WTC11 (cell line): ENCODE data around the gene KNDC1. TPM values are rescaled to one million over a fixed set of nuclear protein-coding genes. Genes with fewer than 3 reads are reported as not detected.

ENCODE experiments used
- ATAC-seq: fragments of 200-7000 bp; cut with Tn5 transposase; 2 replicates; pipeline ENCODE4 v1.10.0; 2021; ENCODE audit warnings: mild to moderate bottlenecking, moderate library complexity
- CTCF ChIA-PET: fragments of 300-600 bp; sonication (Branson Sonifier 250); formaldehyde crosslinking; loops from one replicate; lab custom pipeline; 2021; ENCODE audit warnings: antibody characterized with exemption; lab: Charles Lee
- POLR2A ChIA-PET: fragments of 350-600 bp; sonication (Branson Sonifier 250); formaldehyde crosslinking; loops from one replicate; lab custom pipeline; 2021; ENCODE audit warnings: antibody characterized with exemption; lab: Charles Lee
- DNase-seq: peaks from one replicate; pipeline ENCODE4 v3.0.0; 2021; ENCODE audit warnings: low spot score
- H3K27ac Mint-ChIP-seq: 2 replicates; pipeline ENCODE4 v1.8.0; 2021; ENCODE audit warnings: mixed read lengths
- H3K27me3 Mint-ChIP-seq: 2 replicates; pipeline ENCODE4 v1.8.0; 2021; ENCODE audit warnings: low read depth, mild to moderate bottlenecking, moderate library complexity, mixed read lengths
- H3K36me3 Mint-ChIP-seq: 2 replicates; pipeline ENCODE4 v1.8.0; 2021; ENCODE audit warnings: mixed read lengths
- H3K4me1 Mint-ChIP-seq: 2 replicates; pipeline ENCODE4 v1.8.0; 2022; ENCODE audit warnings: mixed read lengths
- H3K4me3 Mint-ChIP-seq: 2 replicates; pipeline ENCODE4 v1.8.0; 2021; ENCODE audit warnings: mild to moderate bottlenecking, moderate library complexity, mixed read lengths
- H3K9me3 Mint-ChIP-seq: 2 replicates; pipeline ENCODE4 v1.8.0; 2021; ENCODE audit warnings: mixed read lengths
- ELF4 ChIP-seq: sonication (generic); formaldehyde crosslinking; IDR thresholded peaks from 2 replicates; pipeline ENCODE4 v1.8.1; 2022; ENCODE audit warnings: low read depth, mild to moderate bottlenecking, moderate library complexity, missing genetic modification reagents
- ESRRA ChIP-seq: sonication (generic); formaldehyde crosslinking; IDR thresholded peaks from 2 replicates; pipeline ENCODE4 v1.8.1; 2022; ENCODE audit warnings: mild to moderate bottlenecking, missing genetic modification reagents, borderline replicate concordance
- FOXJ3 ChIP-seq: sonication (generic); formaldehyde crosslinking; IDR thresholded peaks from 2 replicates; pipeline ENCODE4 v1.9.0; 2021; ENCODE audit warnings: missing genetic modification reagents, mild to moderate bottlenecking, borderline replicate concordance
- HMGA2 ChIP-seq: fragments of 250-450 bp; sonication (Bioruptor Pico); IDR thresholded peaks from 2 replicates; pipeline ENCODE4 v1.4.0; 2021; ENCODE audit warnings: mild to moderate bottlenecking, moderate library complexity
- KAT7 ChIP-seq: sonication (generic); formaldehyde crosslinking; IDR thresholded peaks from 2 replicates; pipeline ENCODE4 v1.8.1; 2023; ENCODE audit warnings: missing genetic modification reagents, mild to moderate bottlenecking, borderline replicate concordance
- MXD4 ChIP-seq: fragments of 250-450 bp; sonication (Bioruptor Pico); IDR thresholded peaks from 2 replicates; pipeline ENCODE4 v1.8.0; 2021; ENCODE audit warnings: mild to moderate bottlenecking, moderate library complexity, borderline replicate concordance
- NR3C1 ChIP-seq: sonication (generic); formaldehyde crosslinking; conservative IDR thresholded peaks from 2 replicates; pipeline ENCODE4 v1.8.1; 2023; ENCODE audit warnings: low read depth, mild to moderate bottlenecking, missing genetic modification reagents
- PRRX2 ChIP-seq: fragments of 250-450 bp; sonication (Bioruptor Pico); IDR thresholded peaks from 2 replicates; pipeline ENCODE4 v1.8.0; 2021; ENCODE audit warnings: mild to moderate bottlenecking
- SOX15 ChIP-seq: fragments of 250-450 bp; sonication (Bioruptor Pico); IDR thresholded peaks from 2 replicates; pipeline ENCODE4 v1.9.0; 2021; ENCODE audit warnings: mild to moderate bottlenecking
- TEAD4 ChIP-seq: sonication (generic); formaldehyde crosslinking; IDR thresholded peaks from 2 replicates; pipeline ENCODE4 v1.8.0; 2022; ENCODE audit warnings: mild to moderate bottlenecking, missing genetic modification reagents
- ZNF232 ChIP-seq: sonication (generic); formaldehyde crosslinking; IDR thresholded peaks from 2 replicates; pipeline ENCODE4 v1.8.0; 2022; ENCODE audit warnings: mild to moderate bottlenecking, missing genetic modification reagents
- ZNF317 ChIP-seq: sonication (generic); formaldehyde crosslinking; IDR thresholded peaks from 2 replicates; pipeline ENCODE4 v1.8.1; 2023; ENCODE audit warnings: low read depth, mild to moderate bottlenecking, moderate library complexity, missing genetic modification reagents, borderline replicate concordance
- total RNA-seq: library from RNA; stranded (reverse); gene quantifications from 3 replicates; pipeline ENCODE4 v1.2.3, GENCODE V29; 2021
- TF ChIP-seq, protein P1 (sequence below): fragments of 250-450 bp; sonication (Bioruptor Pico); IDR thresholded peaks from 2 replicates; pipeline ENCODE4 v1.8.0; 2021; ENCODE audit warnings: mild to moderate bottlenecking
- TF ChIP-seq, protein P2 (sequence below): sonication (generic); formaldehyde crosslinking; IDR thresholded peaks from 2 replicates; pipeline ENCODE4 v1.8.0; 2022; ENCODE audit warnings: mild to moderate bottlenecking, missing genetic modification reagents
- TF ChIP-seq, protein P3 (sequence below): fragments of 200-600 bp; IDR thresholded peaks from 2 replicates; pipeline ENCODE4 v1.8.0; 2022; ENCODE audit warnings: antibody characterized with exemption
- TF ChIP-seq, protein P4 (sequence below): sonication (generic); formaldehyde crosslinking; IDR thresholded peaks from 2 replicates; pipeline ENCODE4 v1.8.0; 2022; ENCODE audit warnings: mild to moderate bottlenecking, missing genetic modification reagents
- TF ChIP-seq, protein P5 (sequence below): sonication (generic); formaldehyde crosslinking; IDR thresholded peaks from 2 replicates; pipeline ENCODE4 v1.8.1; 2023; ENCODE audit warnings: mild to moderate bottlenecking, missing genetic modification reagents
- TF ChIP-seq, protein P6 (sequence below): sonication (generic); formaldehyde crosslinking; IDR thresholded peaks from 2 replicates; pipeline ENCODE4 v1.8.1; 2022; ENCODE audit warnings: low read depth, mild to moderate bottlenecking, moderate library complexity, missing genetic modification reagents, borderline replicate concordance
- TF ChIP-seq, protein P7 (sequence below): fragments of 250-450 bp; sonication (Bioruptor Pico); IDR thresholded peaks from 2 replicates; pipeline ENCODE4 v1.9.0; 2021; ENCODE audit warnings: mild to moderate bottlenecking

Gene KNDC1
- total RNA-seq, 1 experiment from 2014 or later: 26.6 TPM

DNA sequence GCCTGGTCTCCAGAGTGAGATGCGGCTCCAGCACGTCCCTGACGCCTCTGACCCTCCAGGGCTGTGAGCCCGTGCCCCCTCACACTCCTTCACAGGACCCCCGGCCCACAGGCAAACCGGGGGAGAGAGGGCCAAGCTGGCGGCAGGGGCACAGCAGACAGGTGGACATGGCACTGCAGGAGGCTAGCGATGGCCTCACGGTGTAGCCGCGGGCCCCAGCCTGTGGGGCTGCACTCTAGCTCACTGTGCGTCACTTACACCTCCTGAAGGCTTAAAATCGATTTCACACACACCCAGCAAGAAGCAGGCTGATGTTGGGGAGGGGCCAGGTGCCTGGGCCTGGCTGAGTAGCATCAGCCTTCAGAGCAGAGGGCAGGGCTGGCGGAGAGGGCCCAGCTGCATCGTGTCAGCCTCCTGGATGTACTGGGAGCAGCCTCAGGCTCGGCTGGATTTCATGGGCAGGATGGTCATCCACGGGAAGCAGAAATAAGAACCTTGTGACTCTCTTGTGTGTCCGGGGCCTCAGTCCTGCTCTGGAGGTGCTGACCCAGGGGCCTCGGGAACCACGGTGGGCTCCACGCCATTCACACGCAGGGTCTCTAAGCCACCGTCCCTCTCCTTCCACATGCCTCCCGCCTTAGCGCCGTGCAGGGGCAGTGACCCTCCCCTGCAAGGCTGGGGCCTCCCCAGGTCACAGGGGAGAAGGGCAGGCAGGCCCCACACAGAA is 19.4 kb upstream of the KNDC1 start:
- no peak overlapping the region for H3K4me3 Mint-ChIP-seq
- DNase-seq (no peak), ATAC-seq (peak; percentile 6; the same call in 1 of the 2 replicates)
- no peaks in the 10 kb centered on the region for H3K9me3 Mint-ChIP-seq
- H3K4me1 Mint-ChIP-seq: peaks cover 21% of the 10 kb centered on the region
- ChIA-PET POLR2A (no interaction called here), CTCF (interaction anchor here (0.7 to 1.8 kb wide), 6 partner anchors 13 to 106 kb away, joined by 3 to 5 read pairs (median 4); no protein-coding TSS in a partner anchor)
- no peaks in the 10 kb centered on the region for H3K27me3 Mint-ChIP-seq
- no peaks in the 10 kb centered on the region for H3K36me3 Mint-ChIP-seq
- H3K27ac Mint-ChIP-seq: no peak overlapping the region
- TF ChIP-seq, protein P1, sequence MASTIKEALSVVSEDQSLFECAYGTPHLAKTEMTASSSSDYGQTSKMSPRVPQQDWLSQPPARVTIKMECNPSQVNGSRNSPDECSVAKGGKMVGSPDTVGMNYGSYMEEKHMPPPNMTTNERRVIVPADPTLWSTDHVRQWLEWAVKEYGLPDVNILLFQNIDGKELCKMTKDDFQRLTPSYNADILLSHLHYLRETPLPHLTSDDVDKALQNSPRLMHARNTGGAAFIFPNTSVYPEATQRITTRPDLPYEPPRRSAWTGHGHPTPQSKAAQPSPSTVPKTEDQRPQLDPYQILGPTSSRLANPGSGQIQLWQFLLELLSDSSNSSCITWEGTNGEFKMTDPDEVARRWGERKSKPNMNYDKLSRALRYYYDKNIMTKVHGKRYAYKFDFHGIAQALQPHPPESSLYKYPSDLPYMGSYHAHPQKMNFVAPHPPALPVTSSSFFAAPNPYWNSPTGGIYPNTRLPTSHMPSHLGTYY (CRISPR knock-in tag): no peak
- TF ChIP-seq ZNF317 (CRISPR knock-in tag): peak; percentile 50; the same call in 1 of the 2 replicates
- TF ChIP-seq, all 79 proteins: peak for 1

DNA sequence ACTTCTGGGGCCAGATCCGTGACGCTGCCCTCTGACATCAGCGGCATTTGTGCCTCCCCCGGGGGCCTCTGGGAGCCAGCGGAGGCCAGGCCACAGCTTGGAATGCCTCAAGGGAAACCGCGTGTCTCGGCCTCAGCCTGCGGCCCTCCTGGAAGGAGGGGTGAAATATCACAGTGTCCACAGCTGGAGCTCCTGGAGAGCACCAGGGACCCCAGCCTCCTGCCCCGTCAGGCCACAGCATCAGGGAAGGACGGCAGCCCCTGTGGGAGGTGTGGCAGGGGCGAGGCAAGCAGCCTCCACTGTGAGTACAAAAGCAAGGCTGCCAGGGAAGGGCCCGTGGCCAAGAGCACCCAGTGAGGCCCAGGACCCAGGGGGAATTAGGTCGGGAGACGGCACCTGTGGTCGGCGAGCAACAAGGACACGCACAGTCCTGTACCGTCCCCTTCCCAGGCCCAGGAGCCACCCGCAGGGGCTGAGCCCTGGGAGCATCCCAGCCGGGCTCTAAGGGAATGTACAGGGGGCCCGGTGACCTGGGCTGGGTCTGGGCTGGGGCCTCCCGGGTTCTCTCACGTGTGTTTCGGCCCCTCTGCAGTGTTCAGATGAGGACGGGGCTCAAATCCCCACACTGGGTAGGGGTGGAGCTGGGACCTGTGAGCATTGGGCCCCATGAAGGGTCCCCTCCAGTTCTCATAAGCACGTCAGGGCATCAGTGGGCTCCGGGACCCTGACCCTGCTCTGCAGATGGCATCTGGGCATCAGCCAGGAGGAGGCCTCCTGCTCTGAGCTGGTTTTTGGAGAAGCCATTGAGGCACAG is 18.7 kb upstream of the KNDC1 start:
- no peak for ATAC-seq
- Mint-ChIP-seq H3K9me3 (no peaks in the 10 kb centered on the region), H3K27ac (no peak overlapping the region), H3K36me3 (no peaks in the 10 kb centered on the region), H3K4me1 (peaks cover 25% of the 10 kb centered on the region), H3K27me3 (no peaks in the 10 kb centered on the region)
- no peak for DNase-seq
- CTCF ChIA-PET: interaction anchor here (0.7 to 2.2 kb wide), 4 partner anchors 14 to 106 kb away, joined by 3 to 8 read pairs (median 4); no protein-coding TSS in a partner anchor
- TF ChIP-seq KAT7 (CRISPR knock-in tag) (no peak), FOXJ3 (CRISPR knock-in tag) (no peak), MXD4 (CRISPR knock-in tag) (no peak), ZNF232 (CRISPR knock-in tag) (no peak), PRRX2 (CRISPR knock-in tag) (no peak), HMGA2 (CRISPR knock-in tag) (no peak), NR3C1 (CRISPR knock-in tag) (no peak), ESRRA (no peak), SOX15 (no peak), ZNF317 (CRISPR knock-in tag) (no peak), TEAD4 (CRISPR knock-in tag) (no peak), ELF4 (no peak)
- TF ChIP-seq, protein P2, sequence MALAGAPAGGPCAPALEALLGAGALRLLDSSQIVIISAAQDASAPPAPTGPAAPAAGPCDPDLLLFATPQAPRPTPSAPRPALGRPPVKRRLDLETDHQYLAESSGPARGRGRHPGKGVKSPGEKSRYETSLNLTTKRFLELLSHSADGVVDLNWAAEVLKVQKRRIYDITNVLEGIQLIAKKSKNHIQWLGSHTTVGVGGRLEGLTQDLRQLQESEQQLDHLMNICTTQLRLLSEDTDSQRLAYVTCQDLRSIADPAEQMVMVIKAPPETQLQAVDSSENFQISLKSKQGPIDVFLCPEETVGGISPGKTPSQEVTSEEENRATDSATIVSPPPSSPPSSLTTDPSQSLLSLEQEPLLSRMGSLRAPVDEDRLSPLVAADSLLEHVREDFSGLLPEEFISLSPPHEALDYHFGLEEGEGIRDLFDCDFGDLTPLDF (CRISPR knock-in tag): no peak
- TF ChIP-seq, protein P3, sequence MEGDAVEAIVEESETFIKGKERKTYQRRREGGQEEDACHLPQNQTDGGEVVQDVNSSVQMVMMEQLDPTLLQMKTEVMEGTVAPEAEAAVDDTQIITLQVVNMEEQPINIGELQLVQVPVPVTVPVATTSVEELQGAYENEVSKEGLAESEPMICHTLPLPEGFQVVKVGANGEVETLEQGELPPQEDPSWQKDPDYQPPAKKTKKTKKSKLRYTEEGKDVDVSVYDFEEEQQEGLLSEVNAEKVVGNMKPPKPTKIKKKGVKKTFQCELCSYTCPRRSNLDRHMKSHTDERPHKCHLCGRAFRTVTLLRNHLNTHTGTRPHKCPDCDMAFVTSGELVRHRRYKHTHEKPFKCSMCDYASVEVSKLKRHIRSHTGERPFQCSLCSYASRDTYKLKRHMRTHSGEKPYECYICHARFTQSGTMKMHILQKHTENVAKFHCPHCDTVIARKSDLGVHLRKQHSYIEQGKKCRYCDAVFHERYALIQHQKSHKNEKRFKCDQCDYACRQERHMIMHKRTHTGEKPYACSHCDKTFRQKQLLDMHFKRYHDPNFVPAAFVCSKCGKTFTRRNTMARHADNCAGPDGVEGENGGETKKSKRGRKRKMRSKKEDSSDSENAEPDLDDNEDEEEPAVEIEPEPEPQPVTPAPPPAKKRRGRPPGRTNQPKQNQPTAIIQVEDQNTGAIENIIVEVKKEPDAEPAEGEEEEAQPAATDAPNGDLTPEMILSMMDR: no peak
- TF ChIP-seq, protein P4, sequence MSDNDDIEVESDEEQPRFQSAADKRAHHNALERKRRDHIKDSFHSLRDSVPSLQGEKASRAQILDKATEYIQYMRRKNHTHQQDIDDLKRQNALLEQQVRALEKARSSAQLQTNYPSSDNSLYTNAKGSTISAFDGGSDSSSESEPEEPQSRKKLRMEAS (CRISPR knock-in tag): no peak
- TF ChIP-seq, protein P5, sequence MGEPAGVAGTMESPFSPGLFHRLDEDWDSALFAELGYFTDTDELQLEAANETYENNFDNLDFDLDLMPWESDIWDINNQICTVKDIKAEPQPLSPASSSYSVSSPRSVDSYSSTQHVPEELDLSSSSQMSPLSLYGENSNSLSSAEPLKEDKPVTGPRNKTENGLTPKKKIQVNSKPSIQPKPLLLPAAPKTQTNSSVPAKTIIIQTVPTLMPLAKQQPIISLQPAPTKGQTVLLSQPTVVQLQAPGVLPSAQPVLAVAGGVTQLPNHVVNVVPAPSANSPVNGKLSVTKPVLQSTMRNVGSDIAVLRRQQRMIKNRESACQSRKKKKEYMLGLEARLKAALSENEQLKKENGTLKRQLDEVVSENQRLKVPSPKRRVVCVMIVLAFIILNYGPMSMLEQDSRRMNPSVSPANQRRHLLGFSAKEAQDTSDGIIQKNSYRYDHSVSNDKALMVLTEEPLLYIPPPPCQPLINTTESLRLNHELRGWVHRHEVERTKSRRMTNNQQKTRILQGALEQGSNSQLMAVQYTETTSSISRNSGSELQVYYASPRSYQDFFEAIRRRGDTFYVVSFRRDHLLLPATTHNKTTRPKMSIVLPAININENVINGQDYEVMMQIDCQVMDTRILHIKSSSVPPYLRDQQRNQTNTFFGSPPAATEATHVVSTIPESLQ (CRISPR knock-in tag): no peak
- TF ChIP-seq, protein P6, sequence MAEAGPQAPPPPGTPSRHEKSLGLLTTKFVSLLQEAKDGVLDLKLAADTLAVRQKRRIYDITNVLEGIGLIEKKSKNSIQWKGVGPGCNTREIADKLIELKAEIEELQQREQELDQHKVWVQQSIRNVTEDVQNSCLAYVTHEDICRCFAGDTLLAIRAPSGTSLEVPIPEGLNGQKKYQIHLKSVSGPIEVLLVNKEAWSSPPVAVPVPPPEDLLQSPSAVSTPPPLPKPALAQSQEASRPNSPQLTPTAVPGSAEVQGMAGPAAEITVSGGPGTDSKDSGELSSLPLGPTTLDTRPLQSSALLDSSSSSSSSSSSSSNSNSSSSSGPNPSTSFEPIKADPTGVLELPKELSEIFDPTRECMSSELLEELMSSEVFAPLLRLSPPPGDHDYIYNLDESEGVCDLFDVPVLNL (CRISPR knock-in tag): no peak
- TF ChIP-seq, protein P7, sequence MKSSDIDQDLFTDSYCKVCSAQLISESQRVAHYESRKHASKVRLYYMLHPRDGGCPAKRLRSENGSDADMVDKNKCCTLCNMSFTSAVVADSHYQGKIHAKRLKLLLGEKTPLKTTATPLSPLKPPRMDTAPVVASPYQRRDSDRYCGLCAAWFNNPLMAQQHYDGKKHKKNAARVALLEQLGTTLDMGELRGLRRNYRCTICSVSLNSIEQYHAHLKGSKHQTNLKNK (CRISPR knock-in tag): no peak
- TF ChIP-seq, all 79 proteins: peak for 0
- H3K4me3 Mint-ChIP-seq: no peak overlapping the region
- POLR2A ChIA-PET: no interaction called here
